GM19239 (cell line): Measurements from ENCODE around the gene ZNF692.
"Not testable (repeated sequence)": the region's sequence is repeated elsewhere in the genome, so short reads cannot be mapped to it uniquely, and the experiment has no call there.

ENCODE experiments used
- DNase-seq: peaks from one replicate; pipeline ENCODE4 v3.0.0; 2011; ENCODE audit warnings: low spot score; ENCODE audit not compliant: insufficient read length
- FAIRE-seq: peaks from 2 replicates; lab custom pipeline; 2011; peaks lifted over from hg19 to GRCh38; lab: Jason Lieb, UNC

ZNF692 gene

GRCh38 chr1:248884632-248885295 is 25.9 kb upstream of the ZNF692 start:
- FAIRE-seq (no peak), DNase-seq (no peak)

GRCh38 chr1:248882427-248882826 is 23.5 kb upstream of the ZNF692 start:
- not testable (repeated sequence) for DNase-seq, FAIRE-seq

- FAIRE-seq (no peak), DNase-seq (no peak)
Measured at GRCh38 chr1:248881261-248881660, 22.4 kb upstream of the ZNF692 start.

DNA sequence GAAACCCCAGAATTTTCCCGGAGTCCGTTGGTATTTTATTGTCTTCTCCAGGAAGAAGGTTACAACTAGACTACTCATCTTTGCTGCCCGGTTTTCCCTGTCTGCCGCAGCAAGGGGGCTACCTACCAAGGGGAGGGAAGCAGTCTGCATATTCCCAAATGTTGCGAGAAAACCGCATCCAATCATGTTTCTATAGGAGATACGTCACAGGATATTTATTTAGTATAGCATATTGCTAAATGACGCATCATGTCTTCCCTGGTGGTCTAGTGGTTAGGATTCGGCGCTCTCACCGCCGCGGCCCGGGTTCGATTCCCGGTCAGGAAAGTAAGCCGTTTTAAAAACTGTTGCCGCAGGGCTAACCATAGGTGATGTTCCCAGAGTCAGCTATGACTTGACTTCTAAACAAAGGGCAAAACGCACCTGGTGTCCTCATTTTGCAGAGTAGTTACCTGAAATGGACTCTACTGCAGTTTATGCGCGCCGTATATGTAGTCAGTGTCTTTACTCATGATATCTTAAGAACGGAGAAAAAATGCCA is 15.2 kb upstream of the ZNF692 start:
- no peak for FAIRE-seq
- no peak for DNase-seq

DNA sequence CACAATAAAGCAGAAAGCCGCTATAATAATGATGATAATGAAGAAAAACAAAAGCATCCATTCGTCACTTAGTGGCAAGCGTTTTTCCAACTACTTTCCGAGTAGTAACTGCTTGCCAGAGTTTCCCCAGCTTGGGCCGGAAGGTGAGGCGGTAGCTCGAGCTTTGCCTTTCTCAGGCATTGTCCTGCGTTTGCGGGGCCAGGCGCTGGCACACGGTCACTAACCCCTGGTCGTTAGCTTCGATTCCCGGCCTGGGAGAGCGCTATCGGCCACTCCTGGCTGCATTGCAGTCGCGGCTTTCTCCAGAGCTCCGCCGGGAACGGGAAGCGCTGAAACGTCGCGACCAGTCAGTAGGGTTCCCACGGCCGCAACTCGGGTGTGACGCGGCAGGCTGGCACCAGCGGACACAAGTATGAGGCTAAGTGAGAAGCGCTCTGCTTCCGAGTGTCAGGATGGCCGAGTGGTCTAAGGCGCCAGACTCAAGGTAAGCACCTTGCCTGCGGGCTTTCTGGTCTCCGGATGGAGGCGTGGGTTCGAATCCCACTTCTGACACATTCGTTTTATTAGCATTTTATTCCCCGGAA is 14.6 kb upstream of the ZNF692 start:
- DNase-seq (no peak), FAIRE-seq (peak; percentile 95)

GRCh38 chr1:248872752-248873408 is 14.0 kb upstream of the ZNF692 start:
- no peak for DNase-seq
- FAIRE-seq = peak; percentile 76

DNA sequence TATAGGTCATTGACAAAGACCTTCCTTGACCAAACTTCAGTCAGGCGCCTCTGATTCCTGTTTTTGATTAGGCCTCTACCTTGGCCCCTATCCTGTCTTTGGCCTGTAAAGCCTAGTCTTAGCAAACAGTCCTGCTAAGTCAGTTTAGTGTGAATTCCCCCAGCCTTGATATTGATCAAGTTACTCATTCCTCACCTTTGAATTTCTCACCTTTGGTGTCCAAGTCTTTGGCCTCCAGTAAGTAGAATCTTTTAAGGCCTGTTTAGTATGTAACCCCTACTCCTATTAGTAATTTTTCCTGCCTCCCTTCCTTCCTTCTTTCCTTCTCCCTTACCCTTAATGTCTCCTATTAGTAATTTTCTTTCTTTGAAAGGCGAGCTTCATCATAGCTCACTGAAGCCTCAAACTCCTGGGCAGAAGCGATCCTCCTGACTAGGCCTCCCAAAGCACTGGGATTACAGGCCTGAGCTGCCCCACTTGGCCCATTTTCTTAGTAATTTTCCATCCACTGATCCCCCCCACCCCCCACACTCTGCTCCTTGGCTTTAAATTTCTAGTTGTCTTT is 13.0 kb upstream of the ZNF692 start:
- no peak for FAIRE-seq
- no peak for DNase-seq

DNA sequence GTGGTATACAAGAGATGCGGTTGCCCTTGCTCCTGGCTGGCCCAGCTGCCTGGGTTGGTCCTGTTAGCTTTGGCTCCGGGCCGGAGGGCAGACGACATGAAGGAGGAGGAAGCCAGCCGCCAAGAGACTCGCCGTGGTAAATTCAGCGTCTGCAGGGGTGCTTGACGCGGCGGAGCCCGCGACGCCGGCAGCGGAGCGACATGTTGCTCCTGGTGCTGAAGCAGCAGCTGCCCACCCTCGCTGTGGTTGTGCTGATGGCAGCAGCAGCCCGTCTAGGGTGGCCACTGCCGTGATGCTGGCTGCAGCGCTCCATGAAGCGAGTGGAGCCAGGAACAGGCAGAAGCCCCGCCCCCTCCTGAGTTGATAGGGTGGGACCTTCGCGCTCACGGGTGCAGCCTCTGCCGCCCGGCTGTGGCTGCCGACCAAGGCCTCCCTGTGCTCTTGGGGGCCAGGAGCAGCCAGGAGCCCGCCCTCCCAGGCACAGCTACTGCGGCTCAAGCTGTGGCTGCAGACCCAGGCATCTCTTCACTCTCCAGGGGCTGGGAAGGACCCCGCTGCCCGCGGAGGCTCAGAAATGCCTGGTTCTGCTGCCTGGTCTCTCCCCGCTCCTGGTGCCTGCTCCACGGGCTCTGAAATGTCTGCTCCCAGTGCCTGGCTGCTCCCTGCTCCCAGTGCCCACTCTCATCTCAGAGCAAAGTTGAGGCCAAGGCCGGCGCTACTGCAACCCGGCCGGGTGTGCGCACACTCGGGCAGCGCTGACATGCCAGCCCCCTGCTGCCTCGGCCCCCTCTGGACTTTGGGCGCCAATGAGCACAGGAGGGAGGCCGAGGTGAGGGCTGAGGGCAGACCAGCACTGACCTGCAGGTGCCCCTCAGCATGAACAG is 4.4 kb upstream of the ZNF692 start:
- no peak for DNase-seq
- FAIRE-seq = peak; percentile 39

- DNase-seq = no peak
- FAIRE-seq = no peak
Measured at GRCh38 chr1:248862695-248862997, 3.8 kb upstream of the ZNF692 start.

DNA sequence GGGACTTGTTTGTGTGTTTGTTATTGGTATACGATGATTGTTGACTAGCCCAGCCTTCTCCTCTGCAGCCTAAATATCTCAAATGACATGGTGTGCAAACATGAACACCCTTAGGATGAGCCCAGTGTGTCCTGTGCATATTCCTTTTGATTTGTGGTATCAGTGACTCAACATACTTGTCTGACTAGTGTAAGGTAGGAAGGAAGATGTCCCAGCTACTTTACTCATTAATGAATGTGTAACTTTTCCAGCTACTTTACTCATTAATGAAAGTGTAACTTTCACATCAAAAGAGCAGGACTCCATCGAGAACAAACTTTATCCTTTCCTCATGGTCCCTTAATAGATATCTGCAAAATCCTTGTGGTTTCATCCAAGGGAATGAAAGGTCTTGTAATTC is 2.7 kb upstream of the ZNF692 start:
- DNase-seq (no peak), FAIRE-seq (no peak)

- DNase-seq (no peak), FAIRE-seq (no peak)
Measured at GRCh38 chr1:248860007-248860406, 1.1 kb upstream of the ZNF692 start.

DNA sequence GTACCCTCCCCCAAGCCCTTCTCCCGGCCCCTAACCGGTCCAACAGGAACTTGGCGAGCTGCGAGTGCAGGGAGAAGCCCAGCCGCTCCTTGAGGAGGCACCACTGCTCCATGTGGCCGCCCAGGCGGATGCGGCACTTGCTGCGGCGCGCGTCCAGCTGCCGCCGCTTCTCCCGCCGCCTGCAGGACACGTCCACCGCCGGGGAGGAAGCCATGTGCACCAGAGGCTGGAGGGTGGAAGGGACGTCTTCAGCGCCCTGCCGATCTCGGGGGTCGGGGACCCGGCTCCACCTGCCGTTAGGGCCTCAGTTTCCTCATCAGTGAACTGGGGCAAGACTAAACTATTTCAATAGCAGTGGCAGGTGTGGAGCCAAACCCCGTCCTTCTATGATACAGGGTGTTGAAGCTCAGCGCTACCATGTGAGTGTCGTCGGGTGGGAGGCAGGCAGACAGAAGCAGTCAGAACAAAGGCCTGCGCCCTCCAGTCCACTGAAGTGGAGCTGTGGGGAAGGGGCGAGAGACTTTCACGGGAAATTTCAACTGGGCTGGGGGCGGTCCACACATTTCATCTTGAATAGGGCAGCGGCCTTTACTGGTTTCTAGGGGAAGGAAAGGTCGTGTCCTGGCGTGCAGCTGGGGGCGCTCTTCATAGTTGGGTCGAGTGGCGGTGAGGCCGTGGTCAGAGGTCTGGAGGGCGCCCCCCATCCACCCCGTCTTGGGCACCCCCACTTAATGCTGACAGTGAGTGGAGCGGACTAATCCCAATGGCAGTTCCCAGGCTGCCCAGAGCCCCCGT is 592 bp downstream of the ZNF692 start:
- FAIRE-seq (peak; percentile 35), DNase-seq (no peak)

GRCh38 chr1:248857749-248858095 is 1.2 kb downstream of the ZNF692 start:
- FAIRE-seq (no peak), DNase-seq (no peak)

- no peak for FAIRE-seq
- DNase-seq = no peak
Measured at GRCh38 chr1:248857201-248857600, 1.7 kb downstream of the ZNF692 start.

DNA sequence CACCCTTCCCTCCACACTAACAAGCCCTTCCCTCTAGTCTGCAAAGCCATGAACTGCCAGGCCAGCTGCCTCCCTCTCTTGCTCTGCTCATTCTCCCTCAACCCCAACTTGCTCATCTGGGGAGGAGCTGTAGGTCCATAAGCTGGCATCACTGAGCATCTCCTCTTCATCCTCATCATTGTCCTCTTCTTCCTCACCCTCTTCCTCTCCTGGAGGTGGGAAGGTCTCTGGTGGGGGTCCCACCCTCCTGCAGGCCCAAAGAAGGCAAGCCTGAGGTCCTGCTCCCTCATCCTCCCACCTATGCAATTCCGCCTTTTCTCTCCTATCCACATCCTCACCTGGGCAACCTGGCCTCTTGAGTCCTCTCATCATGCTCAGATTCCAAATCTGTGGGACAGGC is 2.7 kb downstream of the ZNF692 start:
- DNase-seq (no peak), FAIRE-seq (no peak)

GRCh38 chr1:248855580-248855979 is 3.3 kb downstream of the ZNF692 start:
- FAIRE-seq (no peak), DNase-seq (no peak)

DNA sequence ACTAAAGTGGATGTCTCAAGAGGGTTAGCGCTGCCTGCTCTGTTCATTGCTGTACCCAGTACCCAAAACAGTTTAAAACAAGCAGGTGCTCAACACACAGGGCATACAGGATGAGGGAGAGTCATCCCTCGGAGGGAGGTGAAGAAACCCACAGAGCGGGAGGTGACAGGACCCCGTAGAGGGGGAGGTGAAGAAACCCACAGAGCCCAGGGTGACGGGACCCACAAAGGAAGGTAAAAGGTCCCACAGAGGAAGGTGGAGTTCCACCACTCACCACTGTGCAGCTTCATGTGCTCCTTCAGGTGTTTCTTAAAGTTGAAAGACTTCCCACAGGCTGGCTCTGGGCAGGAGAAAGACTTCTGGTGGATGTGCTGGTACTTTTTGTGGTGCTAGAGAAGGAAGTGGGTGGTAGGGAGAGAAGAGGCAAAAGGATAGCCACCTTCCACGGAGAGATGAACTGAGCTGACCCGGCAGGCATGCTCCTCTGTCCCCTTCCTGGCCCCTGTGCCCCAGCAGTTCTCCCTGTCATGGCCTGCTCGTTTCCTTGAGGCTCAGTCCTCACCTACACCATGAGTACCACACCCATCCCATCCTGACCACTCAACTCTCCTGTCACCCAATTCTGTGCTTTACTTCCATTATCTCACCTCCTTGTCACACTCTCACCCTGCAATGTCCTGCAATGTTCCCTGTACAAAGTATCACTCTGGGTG is 5.1 kb downstream of the ZNF692 start:
- no peak for DNase-seq
- no peak for FAIRE-seq

DNA sequence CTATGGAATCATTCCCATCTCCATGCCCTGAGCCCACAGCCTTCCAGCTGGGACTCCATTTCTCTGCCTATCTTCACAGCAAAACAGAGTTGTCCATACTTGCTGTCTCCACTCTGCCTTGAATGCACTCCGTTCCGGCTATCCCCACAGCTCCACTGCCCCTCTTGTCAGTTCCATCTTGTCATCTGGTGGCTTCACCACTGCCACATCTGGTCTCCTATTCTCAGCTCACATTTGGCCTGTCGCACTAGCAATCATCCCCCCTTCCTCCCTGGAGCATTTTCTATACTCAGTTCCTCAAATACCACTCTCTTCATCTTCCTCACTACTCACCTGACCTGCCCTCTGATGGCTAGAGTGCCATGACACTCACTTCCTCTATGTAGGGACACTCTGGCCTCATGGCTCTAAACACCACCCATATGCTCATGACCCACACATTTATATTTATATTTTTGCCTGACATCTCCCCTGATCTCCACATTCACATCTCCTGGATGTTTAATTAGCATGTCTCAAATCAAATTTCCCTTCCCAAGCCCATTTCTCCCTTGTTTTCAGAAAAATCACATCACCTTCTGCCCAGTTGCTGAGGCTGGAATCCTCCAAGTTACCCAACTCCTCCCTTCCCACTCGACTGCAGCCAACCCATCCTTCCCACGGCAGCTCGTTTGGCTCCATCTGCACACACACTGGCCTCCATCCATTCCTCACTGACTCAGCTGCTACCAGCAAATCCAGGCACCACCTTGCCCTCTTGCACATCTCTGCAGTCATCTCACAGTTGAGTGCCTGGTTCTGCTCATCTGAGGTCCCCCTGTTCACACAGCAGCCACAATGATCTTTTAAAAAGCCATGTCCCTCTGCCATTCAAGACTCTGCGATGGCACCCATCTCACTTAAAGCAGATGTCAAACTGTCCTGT is 6.1 kb downstream of the ZNF692 start:
- DNase-seq (no peak), FAIRE-seq (no peak)
